GM21447 (cell line): ENCODE results near the gene LTB4R2.

Experiments
- ATAC-seq: cut with Tn5 transposase; IDR thresholded peaks from one replicate; pipeline ENCODE4 v1.9.1; 2021; ENCODE audit not compliant: unreplicated experiment

The LTB4R2 gene, protein sequence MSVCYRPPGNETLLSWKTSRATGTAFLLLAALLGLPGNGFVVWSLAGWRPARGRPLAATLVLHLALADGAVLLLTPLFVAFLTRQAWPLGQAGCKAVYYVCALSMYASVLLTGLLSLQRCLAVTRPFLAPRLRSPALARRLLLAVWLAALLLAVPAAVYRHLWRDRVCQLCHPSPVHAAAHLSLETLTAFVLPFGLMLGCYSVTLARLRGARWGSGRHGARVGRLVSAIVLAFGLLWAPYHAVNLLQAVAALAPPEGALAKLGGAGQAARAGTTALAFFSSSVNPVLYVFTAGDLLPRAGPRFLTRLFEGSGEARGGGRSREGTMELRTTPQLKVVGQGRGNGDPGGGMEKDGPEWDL

DNA sequence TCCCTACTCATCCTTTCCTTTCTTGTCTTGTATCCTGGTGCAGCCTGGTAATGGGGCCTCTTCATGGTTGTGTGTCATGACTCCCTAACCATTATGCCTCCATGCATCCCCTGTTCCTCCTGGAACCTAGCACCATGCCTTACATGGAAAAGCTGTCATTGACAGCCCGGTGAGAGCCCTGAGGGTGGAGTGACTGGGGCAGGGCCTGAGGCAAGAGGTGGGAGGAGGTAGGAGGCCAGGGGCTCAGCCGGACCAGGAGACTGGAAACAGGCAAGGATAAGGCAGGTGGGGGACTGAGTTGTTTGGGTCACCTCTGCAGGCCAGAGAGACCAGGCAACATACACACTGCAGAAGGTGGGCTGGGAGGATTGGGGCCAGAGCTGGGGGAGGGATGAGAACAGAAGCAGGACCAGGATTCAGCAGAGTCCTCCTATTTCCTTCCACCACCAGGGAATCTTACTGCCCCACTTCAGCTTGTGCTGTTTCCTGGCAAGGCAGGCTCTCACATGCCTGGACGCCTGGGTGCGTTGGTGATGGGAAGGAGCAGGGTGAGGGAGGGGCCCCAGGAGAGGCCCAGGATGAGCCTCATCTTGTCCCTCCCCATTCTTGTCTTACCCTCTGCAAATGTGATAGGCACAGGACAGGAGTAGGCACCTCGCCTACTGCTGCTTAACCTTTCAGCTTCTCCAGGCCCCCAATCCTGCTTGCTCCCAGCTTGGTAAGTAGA is at the start of gene LTB4R2:
LTB4R2 (plus strand) TSS at position 603 of the 727 bp plus-strand sequence. CDS start 525 bp downstream, outside the sequence.
- ATAC-seq: no peak

DNA sequence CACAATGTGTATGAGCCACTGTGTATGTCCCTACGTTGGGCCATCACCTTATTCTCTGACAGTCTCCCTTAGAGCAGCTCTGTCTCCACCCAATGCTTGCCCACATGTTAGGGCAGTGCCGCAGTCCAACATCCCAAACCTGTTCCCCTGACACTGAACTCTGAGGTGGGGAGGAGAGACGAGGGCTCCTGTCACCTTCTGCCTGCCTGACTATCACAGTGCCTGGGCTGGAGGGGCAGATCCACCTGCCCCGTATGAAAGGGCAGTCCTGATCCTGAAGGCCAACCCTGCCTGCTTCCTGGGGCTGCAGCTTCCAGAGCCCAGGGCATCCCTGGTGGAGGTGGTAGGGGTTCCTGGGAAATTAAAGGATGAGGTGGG is 49.2 kb upstream of the LTB4R2 start:
- ATAC-seq: no peak

DNA sequence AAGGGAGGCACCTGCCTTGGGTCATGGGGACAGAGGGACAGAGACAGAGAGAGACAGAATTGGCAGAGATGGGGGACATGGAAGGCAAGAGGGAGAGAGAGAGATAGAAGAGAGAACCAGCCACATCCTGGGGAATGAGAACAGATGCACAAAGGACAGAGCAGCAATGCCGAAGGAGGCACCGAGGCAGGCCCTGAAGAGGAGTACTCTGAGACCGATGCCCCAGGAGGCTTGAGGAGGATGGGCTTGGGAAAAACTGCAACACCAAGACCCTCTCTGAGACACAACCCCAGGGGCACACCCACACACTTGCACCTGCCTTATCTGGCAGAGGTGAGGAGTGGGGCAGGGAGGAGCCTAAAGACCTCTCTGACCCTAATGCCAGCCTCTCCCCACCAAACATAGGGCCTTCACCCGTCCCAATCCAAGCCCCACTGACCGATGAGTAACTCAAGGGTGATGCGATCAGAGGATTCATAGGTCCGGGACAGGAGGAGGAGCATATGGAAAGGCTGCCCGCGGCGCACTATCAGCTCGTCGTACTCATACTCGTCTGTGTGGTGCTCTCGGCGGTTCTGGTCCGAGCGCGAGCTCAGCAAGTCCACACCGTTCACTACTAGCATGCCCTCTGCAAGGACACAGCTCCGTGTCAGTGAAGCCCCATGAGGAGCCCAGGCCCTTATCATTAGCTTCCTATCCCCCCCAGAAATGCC is 48.5 kb upstream of the LTB4R2 start:
- no peak for ATAC-seq

DNA sequence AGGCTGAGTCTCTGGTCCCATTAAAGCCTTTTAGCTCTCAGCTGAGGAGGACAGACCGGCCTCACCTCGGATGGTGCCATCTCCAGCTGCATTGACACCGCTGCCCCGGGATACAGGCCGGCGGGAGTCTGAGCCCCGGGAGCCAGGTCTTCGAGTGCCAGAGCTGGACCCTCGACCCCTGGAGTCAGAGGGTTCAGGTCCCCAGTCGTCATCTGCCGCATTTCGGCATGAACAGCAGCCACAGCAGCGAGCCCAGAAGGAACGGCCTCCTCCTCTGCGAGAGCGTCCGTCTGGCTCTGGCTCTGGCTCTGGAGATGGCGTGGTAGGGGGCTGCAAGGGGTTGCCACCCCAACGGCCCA is 48.0 kb upstream of the LTB4R2 start:
- no peak for ATAC-seq

DNA sequence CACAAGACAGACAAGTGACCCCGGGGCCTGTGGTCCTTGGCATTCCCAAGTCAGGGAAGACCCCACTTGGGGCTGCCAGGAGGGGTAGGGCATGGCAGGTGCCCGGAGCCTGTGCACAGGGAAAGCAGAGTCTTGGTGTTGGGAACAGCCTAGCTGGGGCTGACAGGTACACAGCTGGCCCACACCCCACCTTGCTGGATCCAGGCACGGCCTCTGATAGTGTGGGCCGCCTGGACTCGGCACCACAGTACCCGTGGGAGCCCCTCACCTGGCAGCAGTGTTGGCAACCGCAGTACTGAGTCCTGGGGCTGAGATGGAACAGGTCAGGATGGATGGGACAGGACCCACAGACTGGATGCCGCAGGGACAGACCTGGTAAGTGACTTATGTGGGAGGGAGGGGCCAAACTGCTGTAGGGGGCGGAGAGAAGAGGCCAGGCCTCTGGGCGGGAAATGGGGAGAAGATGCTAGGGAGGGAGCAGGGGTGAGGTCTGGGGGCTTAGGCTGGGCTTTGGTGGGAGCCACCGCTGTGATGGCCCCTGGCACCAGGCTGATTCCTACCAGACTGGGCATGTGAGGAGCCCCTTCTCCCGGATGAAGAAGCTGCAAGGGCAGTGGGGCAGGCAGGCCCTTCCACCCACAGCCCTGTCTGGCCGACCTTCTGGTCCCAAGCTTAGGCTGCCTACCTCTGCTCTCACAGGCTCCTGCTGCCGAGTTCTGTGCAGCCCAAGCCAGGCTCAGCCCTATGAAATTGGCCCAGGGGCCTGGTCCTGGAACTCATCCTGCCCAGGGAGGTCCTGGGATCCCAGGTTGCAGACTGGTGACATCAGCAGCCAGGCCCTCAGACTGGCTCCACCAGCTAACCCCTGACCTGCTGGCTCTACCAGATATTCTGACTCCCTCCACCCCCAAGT is 46.9 kb upstream of the LTB4R2 start, which contains the start of gene TGM1:
TGM1 (minus strand) TSS at position 357 of the 913 bp plus-strand sequence. CDS start 825 bp downstream, outside the sequence.
- ATAC-seq: no peak

DNA sequence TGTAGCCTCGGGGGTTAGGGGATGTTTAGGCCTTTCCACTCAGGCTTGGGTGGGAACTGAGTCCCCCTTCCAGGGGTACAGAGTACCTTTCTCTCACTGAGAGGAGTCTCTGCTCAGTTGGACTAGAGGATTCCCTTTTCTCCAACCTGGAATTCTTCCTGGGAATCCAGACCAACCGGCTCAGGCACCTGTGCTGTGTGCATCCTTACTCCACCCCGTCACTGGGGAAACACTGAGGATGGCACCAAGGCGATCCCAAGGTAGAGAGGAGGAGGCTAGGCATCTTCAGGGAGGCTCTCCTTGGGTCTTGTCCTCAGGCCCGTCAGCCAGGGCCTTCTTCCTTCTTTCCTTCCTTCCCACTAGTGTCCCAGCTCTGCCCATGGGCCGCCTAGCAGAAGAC is 46.1 kb upstream of the LTB4R2 start:
- no peak for ATAC-seq

DNA sequence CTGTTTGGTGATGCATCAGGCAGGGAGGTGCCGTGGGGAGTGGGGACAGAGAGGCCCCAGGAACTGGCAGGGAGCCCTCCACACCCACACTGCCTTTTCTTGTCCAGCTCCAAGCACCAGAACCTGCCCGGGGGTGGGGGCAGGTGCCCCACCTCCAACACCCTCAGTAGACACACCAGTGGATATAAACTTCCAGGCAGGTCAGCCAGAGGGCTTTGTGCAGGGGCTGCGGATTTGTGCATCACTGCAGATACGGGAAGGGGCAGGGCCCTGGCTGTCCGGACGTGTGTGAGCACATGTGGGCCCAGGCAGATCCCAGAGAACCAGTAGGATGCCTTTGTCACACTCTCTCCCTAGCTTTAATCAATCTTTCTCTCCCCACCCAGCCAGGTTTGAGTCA is 45.6 kb upstream of the LTB4R2 start:
- ATAC-seq: no peak

DNA sequence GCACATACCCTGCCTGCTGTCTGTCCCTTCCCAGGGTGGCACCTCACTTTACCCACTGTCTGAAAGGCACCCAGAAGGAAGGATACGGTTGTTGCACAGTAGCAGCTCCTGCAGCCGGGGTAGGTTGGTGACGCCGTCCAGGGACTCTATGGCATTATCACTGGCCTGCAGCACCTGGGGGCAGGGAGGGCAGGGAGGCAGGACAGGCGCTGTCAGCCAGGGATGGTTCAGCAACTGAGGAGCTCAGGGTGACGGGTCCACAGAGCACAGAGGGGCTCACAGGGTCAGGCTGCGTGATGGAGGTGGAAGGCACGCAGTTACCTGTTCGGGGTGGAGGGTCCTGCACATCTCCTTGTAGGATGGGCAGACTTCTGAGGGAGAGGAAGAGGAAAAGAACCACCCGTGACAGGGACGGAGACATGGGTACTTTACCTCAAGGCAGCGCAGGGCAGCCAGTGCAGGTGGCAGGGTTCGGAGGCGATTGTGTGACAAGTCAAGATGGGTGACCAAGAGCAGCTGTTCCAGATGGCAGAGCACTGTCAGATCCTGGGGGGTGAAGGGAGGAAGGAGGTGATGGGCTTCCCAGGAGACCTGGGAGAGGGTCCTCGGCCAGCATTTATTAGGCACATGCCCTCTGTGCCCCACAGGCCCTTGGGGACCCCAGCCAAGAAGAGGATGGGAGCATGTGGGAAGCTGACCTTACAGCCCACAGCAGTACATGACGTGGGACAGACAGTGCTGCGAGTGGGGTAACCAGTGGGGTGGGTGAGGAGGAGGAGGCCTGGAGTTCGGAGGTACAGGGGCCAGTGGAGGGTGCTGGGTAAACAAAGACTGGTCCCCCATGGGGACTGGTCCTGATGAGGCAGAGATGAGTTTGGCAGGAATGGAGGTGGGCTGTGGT is 43.3 kb upstream of the LTB4R2 start:
- ATAC-seq: no peak

DNA sequence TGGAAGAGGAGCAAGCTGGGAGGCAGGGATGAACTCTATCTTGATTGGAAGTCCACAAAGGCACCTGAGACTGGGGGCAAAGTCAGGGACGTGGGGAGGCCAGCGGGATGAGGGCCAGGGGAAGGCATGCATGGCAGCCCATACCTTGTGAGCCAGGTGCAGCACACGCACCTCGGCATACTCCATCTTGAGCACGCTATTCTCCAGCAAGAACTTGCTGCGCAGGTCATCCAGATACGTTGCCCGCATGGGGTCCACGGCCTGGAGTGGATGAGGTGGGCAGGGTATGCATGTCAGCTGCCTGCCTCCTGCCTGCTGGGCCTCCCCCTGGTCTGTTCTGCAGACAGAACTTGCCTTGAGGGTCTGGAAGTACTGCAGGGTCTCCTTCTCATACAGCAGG is 42.4 kb upstream of the LTB4R2 start:
- no peak for ATAC-seq

DNA sequence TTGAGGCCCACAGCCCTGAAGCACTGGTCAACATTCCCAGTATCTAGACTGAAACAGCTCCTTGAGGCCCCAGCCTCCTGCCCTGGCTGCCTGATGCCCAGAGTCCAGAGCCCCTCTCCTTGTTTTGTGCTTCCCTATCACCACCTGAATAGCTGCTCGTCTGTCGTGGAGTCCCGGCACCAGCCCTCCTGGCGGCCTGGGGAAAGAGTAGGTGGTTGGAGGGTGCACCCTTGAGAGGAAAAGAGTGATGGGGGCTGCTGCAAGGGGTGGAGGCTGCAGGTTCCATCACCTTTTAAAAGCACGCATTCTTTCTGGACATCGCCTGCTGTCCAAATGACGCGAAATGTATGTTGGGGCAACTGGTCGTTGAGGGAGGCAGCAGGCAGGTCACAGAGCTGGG is 41.7 kb upstream of the LTB4R2 start:
- ATAC-seq: no peak

DNA sequence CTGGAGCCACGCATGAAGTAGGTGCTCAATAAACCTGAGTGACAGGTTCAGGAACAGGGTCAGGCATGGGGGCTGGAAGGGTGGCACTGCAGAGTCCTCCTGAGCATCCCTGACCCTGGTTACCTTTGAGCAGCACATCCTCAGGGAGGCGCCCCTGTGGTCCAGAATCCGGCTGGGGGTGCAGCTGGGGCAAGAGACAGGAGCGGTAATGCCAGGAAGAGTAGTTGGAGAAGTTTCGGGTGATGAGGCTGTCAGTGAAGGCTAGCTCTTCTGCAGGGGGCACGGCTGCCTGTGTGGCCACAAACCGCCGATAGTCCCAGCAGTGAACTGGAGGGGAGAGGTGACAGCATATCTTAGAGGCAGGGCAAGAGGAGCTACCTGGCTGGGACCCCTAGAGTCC is 40.6 kb upstream of the LTB4R2 start:
- no peak for ATAC-seq

DNA sequence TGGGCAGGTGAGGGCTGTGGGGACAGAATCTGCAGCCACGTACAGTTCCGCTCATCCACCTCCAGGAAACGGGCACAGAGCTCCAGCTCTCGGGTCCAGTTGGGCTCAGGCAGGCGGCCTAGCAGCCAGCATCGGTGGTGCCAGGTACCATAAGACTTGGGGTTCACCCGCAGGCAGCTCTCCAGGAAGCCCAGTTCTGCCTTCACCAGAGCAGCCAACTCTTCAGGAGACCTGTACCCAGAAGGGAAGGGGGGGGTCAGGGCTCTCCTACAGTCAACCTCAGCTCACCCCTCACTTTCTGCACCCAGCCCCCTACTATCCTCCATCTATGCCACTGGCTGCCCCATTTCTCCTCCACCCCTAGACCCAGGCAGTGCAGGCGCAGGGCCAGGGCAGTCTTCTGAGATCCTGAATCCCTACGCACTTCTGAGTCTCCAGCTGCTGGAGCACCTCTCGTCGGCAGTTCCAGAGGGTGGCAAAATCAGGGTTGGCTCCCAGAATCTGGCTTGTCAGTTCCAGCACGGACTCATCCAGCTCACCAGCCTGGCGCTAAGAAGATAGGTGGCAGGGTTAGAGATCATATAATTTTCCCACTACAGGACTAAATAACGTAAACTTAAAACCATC is 39.9 kb upstream of the LTB4R2 start:
- no peak for ATAC-seq

DNA sequence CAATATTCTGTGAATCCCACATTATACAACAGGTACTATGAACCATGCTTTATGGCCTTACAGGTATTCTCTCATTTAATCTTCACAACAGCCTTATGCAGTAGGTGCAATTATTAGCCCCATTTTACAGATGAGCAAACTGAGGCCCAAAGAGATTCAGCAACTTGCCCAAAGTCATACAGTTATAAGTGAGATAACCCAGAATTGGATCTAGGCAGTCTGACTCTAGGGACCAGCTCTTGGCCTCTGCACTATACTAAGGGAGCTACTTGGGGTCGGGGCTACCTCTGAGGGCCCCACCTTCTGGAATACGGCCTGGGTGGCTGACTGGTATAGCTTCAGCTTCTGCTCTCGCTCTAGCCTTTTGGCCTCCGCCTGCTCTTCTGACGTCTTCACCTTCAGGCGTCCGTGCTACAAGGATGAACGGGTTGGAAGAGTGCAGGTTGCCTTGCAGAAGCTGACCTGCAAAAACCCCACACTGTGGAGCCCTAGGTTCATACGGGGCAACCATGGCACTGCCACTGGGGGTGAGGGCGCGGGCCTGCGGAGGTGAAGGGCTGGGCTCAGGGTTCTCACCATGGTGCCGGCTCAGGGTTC is 39.3 kb upstream of the LTB4R2 start:
- no peak for ATAC-seq

DNA sequence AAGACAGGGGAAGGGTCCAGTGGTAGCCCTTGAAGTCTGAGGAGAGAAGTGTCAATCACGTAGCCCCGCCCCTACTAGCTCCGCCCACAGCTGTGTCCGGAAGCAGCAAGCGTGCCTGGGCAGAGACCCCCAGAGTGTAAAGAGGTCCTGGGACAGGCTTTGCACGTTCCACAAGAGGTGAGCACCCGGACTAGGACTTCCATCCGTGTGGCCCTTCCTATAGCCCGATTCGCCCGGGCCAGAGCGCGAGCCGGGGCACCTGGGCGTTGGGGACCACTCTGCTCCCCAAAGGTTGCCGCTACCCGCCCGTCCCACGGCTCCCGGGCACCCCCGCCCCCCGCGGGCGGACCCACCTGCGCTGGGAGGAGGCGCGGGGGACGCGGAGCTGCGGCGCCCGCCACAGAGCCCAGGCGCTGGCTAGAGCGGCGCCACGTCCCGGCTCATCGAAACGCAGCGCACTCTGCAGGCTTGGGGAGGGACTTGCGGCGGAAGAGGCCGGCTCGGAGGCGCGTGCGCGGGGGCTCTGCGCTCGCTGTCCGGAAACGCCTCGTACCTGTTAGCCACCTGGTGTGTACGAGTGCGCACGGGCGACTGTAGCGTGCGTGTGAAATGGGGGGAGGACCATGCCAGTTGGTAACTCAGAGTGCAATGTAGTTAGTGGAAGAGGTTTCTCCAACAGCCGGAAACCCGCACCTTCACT is 38.7 kb upstream of the LTB4R2 start, which contains the start of gene RABGGTA:
RABGGTA (minus strand) TSS at position 464 of the 700 bp plus-strand sequence. CDS start 482 bp downstream, outside the sequence.
- peak; percentile 76 for ATAC-seq

DNA sequence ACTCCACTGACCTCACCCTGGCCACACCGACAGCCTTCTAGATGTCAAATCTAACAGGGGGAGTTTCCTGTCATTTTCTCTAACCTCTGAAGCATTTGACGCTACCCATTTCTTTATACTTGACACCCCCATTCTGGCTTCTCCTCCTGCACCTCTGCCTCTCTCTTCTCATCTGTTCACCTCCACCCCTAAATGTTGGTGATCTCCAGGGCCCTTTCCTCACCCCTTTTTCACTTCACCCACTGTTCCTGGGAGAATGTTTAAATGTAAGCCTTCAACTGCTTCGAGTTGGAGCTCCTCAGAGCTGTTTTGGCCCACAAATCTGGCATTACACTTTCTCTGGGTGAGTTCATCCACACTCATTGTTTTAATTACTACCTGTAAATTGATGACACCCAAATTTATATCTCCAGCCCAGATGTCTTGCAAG is 38.1 kb upstream of the LTB4R2 start:
- ATAC-seq: no peak

DNA sequence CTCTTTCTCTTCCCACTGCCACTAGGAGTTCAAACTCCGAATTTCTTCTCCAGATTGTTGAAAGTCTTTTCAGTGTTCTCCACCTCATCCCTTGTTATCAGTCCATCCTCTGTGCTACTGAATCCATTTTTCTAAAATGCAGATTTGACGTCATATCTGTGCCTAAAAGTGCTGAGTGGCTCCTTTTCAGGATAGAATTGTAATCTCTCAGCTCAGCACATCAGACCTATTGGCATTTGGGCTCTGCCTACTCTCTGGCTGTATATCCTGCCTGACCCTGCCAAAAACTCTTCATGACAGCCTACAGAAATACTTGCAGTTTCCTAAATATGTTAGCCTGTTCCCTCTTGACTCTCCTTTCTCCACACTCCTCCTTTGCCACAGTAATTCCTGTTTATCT is 37.5 kb upstream of the LTB4R2 start:
- ATAC-seq: no peak

DNA sequence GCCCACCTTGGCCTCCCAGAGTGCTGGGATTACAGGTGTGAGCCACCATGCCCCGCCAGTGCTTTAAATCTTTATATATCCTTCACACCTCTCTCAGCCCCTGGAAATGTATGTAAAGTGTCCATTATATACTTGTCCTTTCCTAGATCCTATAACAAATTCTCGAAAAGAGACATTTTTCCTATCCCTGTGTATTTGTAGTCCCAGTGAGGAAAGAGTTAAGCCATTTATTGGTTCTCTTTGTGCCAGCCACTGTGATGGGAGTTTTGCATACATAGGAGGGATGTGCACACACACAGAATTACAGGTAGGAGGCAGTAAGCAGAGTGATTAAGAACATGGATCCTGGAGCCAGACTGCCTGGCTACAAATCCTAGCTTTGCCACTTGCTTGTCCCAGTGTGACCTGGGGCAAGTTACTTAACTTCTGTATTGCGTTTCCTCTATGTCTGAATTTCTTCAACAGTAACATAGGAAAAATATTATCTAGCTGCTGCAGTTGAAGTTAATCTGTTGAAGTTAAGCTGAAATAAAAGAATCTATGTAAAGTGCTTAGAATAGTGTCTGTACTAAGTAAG is 36.4 kb upstream of the LTB4R2 start:
- ATAC-seq: no peak

DNA sequence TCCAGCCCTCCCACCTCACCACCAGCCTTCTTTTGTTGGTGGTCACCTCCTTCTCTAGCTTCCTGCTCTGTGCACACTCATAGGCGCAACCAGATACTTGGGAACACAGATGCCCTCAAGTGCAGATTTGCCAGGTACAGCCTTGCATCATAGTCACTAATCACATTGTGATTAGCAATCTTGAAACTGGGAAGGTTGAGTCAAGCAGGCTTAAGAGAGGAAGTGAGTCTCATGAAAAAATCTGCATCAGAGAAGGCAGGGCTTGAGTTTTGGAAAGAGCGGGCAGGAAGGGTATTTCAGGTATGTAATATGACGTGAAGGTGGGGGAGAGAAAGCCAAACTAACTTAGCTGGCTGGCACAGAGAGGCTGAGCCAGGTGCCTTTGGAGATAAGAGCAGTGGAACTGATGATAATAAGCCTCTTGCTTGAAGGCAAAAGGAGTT is 35.8 kb upstream of the LTB4R2 start:
- ATAC-seq: peak; percentile 50
